Pericardium fibroblast (primary cell): ENCODE measurements around the gene TPT1. TPM values are rescaled to one million over a fixed set of nuclear protein-coding genes. Genes with fewer than 3 reads are reported as not detected.

Experiments used
- total RNA-seq: library from RNA; depleted of rRNA; stranded (reverse); fragments of >200 nt; gene quantifications from 2 replicates; pipeline ENCODE4 v1.2.3, GENCODE V29; 2015

TPT1 gene
- 2,820 and 2,936 TPM in 2 replicates for total RNA-seq

GRCh38 chr13:45341034-45341798 is at the start of gene TPT1:
TPT1 (minus strand) TSS chr13:45341183; CDS start chr13:45341069, 114 bp downstream.

Other genes with a start within 250 kb of the TPT1 start
- gene GTF2F2, start 220.7 kb downstream of the TPT1 start, total RNA-seq: 13.8 and 19.0 TPM in 2 replicates
- 0.35 TPM in 1 of 2 replicates, not detected in the other for gene KCTD4, start 140.1 kb downstream of the TPT1 start, total RNA-seq
- 8.8 and 19.9 TPM in 2 replicates for gene SLC25A30, start 77.2 kb upstream of the TPT1 start, total RNA-seq
- gene COG3, start 123.8 kb upstream of the TPT1 start, total RNA-seq: 12.5 and 25.1 TPM in 2 replicates